ENCODE measurements around the gene GALNT15. TPM values are rescaled to one million over a fixed set of nuclear protein-coding genes. Genes with fewer than 3 reads are reported as not detected.

GALNT15 gene
- total and polyA plus RNA-seq, 4 donors: under 0.01 to 2.8 (median 1.3) TPM

- 85% methylated on average over 2 of the region's 2 CpGs for WGBS
- no peak overlapping the region for H3K4me3 ChIP-seq (ENCODE audit: low read depth in 1 of 3, low read length in 3 of 3)
- no peaks in the 10 kb centered on the region for H3K27me3 ChIP-seq (ENCODE audit: control insufficient read depth in 4 of 4, insufficient read depth in 4 of 4, low read length in 3 of 4)
- no peak for TF ChIP-seq HNF4A (conservative IDR thresholded peaks at IDR 0.05)
- no peak for TF ChIP-seq RXRA (IDR thresholded peaks at IDR 0.05)
- no peak for TF ChIP-seq TAF1 (conservative IDR thresholded peaks at IDR 0.05)
- TF ChIP-seq GABPA (IDR thresholded peaks at IDR 0.05 in 1 of 2, conservative IDR thresholded peaks at IDR 0.05 in 1 of 2): no peak
- TF ChIP-seq EGR1 (IDR thresholded peaks at IDR 0.05; ENCODE audit: low read depth in 2 of 2): no peak
- no peak for TF ChIP-seq RAD21 (IDR thresholded peaks at IDR 0.05)
- no peak for TF ChIP-seq CTCF (IDR thresholded peaks at IDR 0.05; ENCODE audit: low read depth, low read length, missing input control)
- TF ChIP-seq ATF3 (IDR thresholded peaks at IDR 0.05): no peak
- TF ChIP-seq HNF4G (IDR thresholded peaks at IDR 0.05): no peak
- TF ChIP-seq FOXA2 (IDR thresholded peaks at IDR 0.05): no peak
- no peak for TF ChIP-seq ZBTB33 (IDR thresholded peaks at IDR 0.05)
- no peak for TF ChIP-seq SP1 (IDR thresholded peaks at IDR 0.05)
- no peaks in the 10 kb centered on the region for H3K9me3 ChIP-seq (ENCODE audit: control insufficient read depth in 4 of 4, low read length in 3 of 4)
- H3K36me3 ChIP-seq (ENCODE audit: control insufficient read depth in 4 of 4, insufficient read depth in 3 of 4, low read depth in 1 of 4, low read length in 3 of 4): no peaks in the 10 kb centered on the region
- no peak for DNase-seq (ENCODE audit: low spot score)
- H3K4me1 ChIP-seq (ENCODE audit: control insufficient read depth in 4 of 4, insufficient read depth in 4 of 4, low read length in 3 of 4): peaks cover 0 to 21% (median 17%) of the 10 kb centered on the region in 4 donors
- H3K27ac ChIP-seq (ENCODE audit: low read depth in 1 of 2, low read length in 2 of 2): no peak overlapping the region
- H3K9ac ChIP-seq (ENCODE audit: low read depth in 1 of 2, low read length in 2 of 2): no peak overlapping the region
These were observed 78.5 kb downstream of the GALNT15 start for GRCh38 chr3:16252988-16253387.

- Histone ChIP-seq H3K9ac (ENCODE audit: low read depth in 1 of 2, low read length in 2 of 2) (no peak overlapping the region), H3K27ac (ENCODE audit: low read depth in 1 of 2, low read length in 2 of 2) (no peak overlapping the region), H3K9me3 (ENCODE audit: control insufficient read depth in 4 of 4, low read length in 3 of 4) (no peaks in the 10 kb centered on the region), H3K4me3 (ENCODE audit: low read depth in 1 of 3, low read length in 3 of 3) (no peak overlapping the region), H3K27me3 (ENCODE audit: control insufficient read depth in 4 of 4, insufficient read depth in 4 of 4, low read length in 3 of 4) (no peaks in the 10 kb centered on the region), H3K4me1 (ENCODE audit: control insufficient read depth in 4 of 4, insufficient read depth in 4 of 4, low read length in 3 of 4) (peaks cover 0 to 21% (median 17%) of the 10 kb centered on the region in 4 donors), H3K36me3 (ENCODE audit: control insufficient read depth in 4 of 4, insufficient read depth in 3 of 4, low read depth in 1 of 4, low read length in 3 of 4) (no peaks in the 10 kb centered on the region)
- DNase-seq (ENCODE audit: low spot score): no peak
- WGBS: 74% methylated on average over 7 of the region's 7 CpGs
- TF ChIP-seq REST (IDR thresholded peaks at IDR 0.05) (no peak), ATF3 (IDR thresholded peaks at IDR 0.05) (peak; percentile 38), ZBTB33 (IDR thresholded peaks at IDR 0.05) (no peak), JUND (IDR thresholded peaks at IDR 0.05) (peak in 1 of 2 donors; percentile 14), HNF4G (IDR thresholded peaks at IDR 0.05) (peak; percentile 4), TAF1 (conservative IDR thresholded peaks at IDR 0.05) (no peak), FOXA2 (IDR thresholded peaks at IDR 0.05) (no peak), RAD21 (IDR thresholded peaks at IDR 0.05) (peak in 1 of 2 donors; percentile 22), HNF4A (conservative IDR thresholded peaks at IDR 0.05) (peak; percentile 52 to 60), YY1 (IDR thresholded peaks at IDR 0.05) (peak; percentile 61), CTCF (IDR thresholded peaks at IDR 0.05; ENCODE audit: low read depth, low read length, missing input control) (no peak), MAX (IDR thresholded peaks at IDR 0.05) (peak; percentile 26), RXRA (IDR thresholded peaks at IDR 0.05) (peak; percentile 40 to 51), EGR1 (IDR thresholded peaks at IDR 0.05; ENCODE audit: low read depth in 2 of 2) (no peak), NR2F2 (IDR thresholded peaks at IDR 0.05) (no peak), FOXA1 (IDR thresholded peaks at IDR 0.05) (no peak), SP1 (IDR thresholded peaks at IDR 0.05) (peak; percentile 66), GABPA (IDR thresholded peaks at IDR 0.05 in 1 of 2, conservative IDR thresholded peaks at IDR 0.05 in 1 of 2) (peak in 1 of 2 donors; percentile 16)
These were observed 79.1 kb downstream of the GALNT15 start for GRCh38 chr3:16253601-16254000.

Measured in liver (tissue), 9 donors.